AG04450 (cell line): ENCODE data around the gene PNRC2. TPM values are rescaled to one million over a fixed set of nuclear protein-coding genes. Genes with fewer than 3 reads are reported as not detected.
A peak's percentile ranks its signal among the peaks of the same experiment; 100 is the strongest.
"Not testable (repeated sequence)": the region's sequence is repeated elsewhere in the genome, so short reads cannot be mapped to it uniquely, and the experiment has no call there.

Experiments
- CTCF ChIA-PET: fragments of 300-600, 350-600 bp; formaldehyde crosslinking; extraction: SDS; loops from one replicate; lab custom pipeline; 2022; ENCODE audit warnings: antibody characterized with exemption, inconsistent platforms; lab: Charles Lee
- POLR2A ChIA-PET: fragments of 350-600 bp; formaldehyde crosslinking; extraction: SDS; loops from one replicate; lab custom pipeline; 2021; ENCODE audit warnings: antibody characterized with exemption, inconsistent platforms; lab: Yijun Ruan, JAX
- DNase-seq: peaks from one replicate; pipeline ENCODE4 v3.0.0-alpha.2; 2011; ENCODE audit warnings: low read depth, low spot score
- H3K27ac ChIP-seq: one replicate; pipeline ENCODE4 v1.5.1; 2012; ENCODE audit warnings: low read depth, low read length, control low read depth
- H3K27me3 ChIP-seq: one replicate; pipeline ENCODE4 v1.6.0; 2012; ENCODE audit warnings: low read length; ENCODE audit not compliant: control insufficient read depth, insufficient read depth
- H3K4me3 ChIP-seq: 2 replicates; pipeline ENCODE4 v1.5.1; 2011; ENCODE audit warnings: mild to moderate bottlenecking, low read depth, low read length, control low read depth
- H3K9me3 ChIP-seq: 2 replicates; pipeline ENCODE4 v1.5.1; 2012; ENCODE audit warnings: low read length; ENCODE audit not compliant: control insufficient read depth, insufficient read depth
- polyA plus RNA-seq: library from polyadenylated mRNA; depleted of rRNA; stranded (reverse); fragments of >200 nt; gene quantifications from 2 replicates; pipeline ENCODE4 v1.2.3, GENCODE V29; 2011
- TF ChIP-seq, protein P1 (sequence below): IDR thresholded peaks from 2 replicates; pipeline ENCODE4 v1.5.1; 2011; ENCODE audit warnings: low read depth, low read length, control low read depth, inconsistent platforms

PNRC2 gene
- polyA plus RNA-seq, 1 experiment = 96.0 TPM

- peaks cover 14% of the 10 kb centered on the region for H3K27me3 ChIP-seq
- H3K27ac ChIP-seq = no peak overlapping the region
- POLR2A ChIA-PET = no interaction called here
- DNase-seq = no peak
- CTCF ChIA-PET = no interaction called here
- no peaks in the 10 kb centered on the region for H3K9me3 ChIP-seq
- TF ChIP-seq, protein P1, sequence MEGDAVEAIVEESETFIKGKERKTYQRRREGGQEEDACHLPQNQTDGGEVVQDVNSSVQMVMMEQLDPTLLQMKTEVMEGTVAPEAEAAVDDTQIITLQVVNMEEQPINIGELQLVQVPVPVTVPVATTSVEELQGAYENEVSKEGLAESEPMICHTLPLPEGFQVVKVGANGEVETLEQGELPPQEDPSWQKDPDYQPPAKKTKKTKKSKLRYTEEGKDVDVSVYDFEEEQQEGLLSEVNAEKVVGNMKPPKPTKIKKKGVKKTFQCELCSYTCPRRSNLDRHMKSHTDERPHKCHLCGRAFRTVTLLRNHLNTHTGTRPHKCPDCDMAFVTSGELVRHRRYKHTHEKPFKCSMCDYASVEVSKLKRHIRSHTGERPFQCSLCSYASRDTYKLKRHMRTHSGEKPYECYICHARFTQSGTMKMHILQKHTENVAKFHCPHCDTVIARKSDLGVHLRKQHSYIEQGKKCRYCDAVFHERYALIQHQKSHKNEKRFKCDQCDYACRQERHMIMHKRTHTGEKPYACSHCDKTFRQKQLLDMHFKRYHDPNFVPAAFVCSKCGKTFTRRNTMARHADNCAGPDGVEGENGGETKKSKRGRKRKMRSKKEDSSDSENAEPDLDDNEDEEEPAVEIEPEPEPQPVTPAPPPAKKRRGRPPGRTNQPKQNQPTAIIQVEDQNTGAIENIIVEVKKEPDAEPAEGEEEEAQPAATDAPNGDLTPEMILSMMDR = no peak
- H3K4me3 ChIP-seq = no peak overlapping the region
Measured at GRCh38 chr1:23947366-23947765, 12.3 kb upstream of the PNRC2 start.

DNA sequence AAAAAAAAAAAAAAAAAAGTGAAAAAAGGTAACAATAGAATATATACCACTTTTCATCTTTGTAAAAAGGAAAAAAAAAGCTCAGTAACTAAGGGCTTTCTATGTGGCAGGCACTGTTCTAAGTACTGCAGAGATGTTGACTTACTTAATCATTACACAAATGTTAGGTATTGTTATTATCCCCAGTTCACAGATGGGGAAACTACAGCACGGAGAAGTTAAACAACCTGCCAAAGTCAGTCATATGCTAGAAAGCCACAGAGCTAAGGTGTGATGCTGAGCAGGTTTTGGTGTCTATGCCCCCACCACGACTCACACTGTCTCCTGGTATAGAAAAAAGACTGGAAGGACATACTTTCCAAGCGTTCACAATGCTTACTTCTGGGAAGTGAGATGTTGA is 6.6 kb upstream of the PNRC2 start:
- no peaks in the 10 kb centered on the region for H3K27me3 ChIP-seq
- H3K27ac ChIP-seq = no peak overlapping the region
- ChIA-PET POLR2A (interaction anchor here (0.6 kb wide), 1 partner anchor 54 kb away, joined by 8 read pairs; no protein-coding TSS in a partner anchor), CTCF (interaction anchor here (1.0 to 1.5 kb wide), 2 partner anchors 75 to 144 kb away, joined by 3 read pairs; no protein-coding TSS in a partner anchor)
- TF ChIP-seq, protein P1 = no peak
- no peak overlapping the region for H3K4me3 ChIP-seq
- no peak for DNase-seq
- no peaks in the 10 kb centered on the region for H3K9me3 ChIP-seq

DNA sequence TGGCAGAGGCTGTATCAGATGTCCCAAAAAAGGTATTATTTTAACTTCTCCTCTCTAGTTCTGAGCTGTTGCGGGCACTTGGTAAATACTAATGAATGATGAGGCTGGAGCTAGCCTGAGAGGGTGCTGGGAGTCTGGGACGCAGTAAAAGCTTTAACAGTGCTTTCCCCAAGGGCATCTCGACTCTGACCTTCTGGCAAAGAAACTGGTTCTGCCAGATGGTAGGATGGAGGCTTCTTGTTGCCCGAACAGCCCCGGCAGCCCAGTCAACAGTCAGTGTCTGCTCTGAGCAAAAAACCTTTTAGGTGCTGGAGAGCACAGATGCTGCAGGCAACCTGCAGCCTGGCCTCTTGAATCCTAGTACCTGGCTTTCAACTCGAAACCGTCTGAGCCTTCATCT is 2.5 kb upstream of the PNRC2 start:
- H3K27ac ChIP-seq = no peak overlapping the region
- TF ChIP-seq, protein P1 = no peak
- H3K4me3 ChIP-seq = no peak overlapping the region
- H3K9me3 ChIP-seq = no peaks in the 10 kb centered on the region; the same call in 1 of the 2 replicates
- ChIA-PET POLR2A (no interaction called here), CTCF (interaction anchor here (0.6 to 0.9 kb wide), 2 partner anchors 14 to 241 kb away, joined by 3 read pairs; no protein-coding TSS in a partner anchor)
- H3K27me3 ChIP-seq = no peaks in the 10 kb centered on the region
- DNase-seq = no peak

DNA sequence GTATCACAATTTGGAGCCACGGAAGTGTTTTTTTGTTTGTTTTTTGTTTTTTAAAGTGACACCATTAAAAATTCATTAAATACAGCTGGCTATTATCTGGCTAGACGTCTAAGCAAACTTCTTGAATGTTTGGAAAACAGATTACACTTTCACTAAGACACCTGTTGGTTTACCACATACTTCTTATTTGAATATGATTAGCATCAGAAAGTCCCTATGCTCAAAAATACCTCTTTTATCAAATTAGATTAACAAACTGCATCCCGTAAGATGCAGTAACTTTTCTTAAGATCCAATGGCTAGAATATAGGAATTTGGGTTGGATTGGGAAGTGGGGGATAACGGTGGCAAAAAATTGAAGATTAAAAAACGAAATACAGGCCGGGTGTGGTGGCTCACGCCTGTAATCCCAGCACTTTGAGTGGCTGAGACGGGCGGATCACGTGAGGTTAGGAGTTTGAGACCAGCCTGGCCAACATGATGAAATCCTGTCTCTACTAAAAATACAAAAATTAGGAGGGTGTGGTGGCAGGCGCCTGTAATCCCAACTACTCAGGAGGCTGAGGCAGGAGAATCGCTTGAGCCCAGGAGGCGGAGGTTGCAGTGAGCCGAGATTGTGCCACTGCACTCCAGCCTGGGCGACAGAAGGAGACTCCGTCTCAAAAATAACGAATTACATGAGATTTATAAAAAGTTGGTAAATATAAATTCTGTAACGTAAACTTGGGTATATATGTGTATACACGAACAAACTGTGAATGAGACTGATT is 1.4 kb upstream of the PNRC2 start:
- POLR2A ChIA-PET = interaction anchor here (0.6 to 2.6 kb wide), 5 partner anchors 8 to 183 kb away, joined by 3 to 12 read pairs (median 5); partner anchors contain the start of gene SRSF10
- CTCF ChIA-PET, H3K27me3 ChIP-seq, H3K9me3 ChIP-seq, DNase-seq: not testable (repeated sequence)
- Histone ChIP-seq H3K27ac (peak overlapping the region; percentile 92), H3K4me3 (peak overlapping the region; percentile 65)

DNA sequence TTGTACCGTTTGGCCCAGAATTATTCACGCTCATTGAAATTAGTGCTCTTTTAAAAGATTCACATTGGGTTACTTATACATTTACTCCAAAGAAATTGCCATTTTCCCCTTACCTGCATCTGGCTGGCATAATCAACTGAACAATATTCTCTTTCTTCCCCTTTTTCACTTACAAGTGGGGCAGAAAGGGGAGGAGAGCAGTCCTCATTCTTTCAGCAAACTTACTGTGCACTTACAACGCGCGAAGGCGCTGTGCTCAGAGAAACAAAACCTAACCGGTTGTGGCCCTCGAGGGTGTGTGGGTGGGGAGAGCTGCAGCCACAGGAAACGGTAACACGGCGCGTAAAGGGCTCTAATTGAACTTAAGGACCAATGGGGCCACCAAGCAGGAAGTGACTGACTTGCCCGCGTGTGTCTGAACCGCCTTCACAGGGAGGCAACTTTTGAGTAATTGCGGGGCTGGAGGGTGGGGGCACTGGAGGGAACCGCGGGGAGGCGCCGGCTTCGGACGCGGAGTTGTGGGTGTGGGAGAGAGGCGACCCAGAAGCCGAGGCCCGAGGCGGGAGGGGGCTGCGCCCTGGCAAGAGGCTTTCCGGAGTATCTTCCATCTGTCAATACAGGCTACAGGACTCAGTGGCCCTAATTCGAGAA is 693 bp upstream of the PNRC2 start:
- Histone ChIP-seq H3K4me3 (peak overlapping the region; percentile 65), H3K9me3 (no peaks in the 10 kb centered on the region; the same call in 1 of the 2 replicates), H3K27ac (peak overlapping the region; percentile 92), H3K27me3 (no peaks in the 10 kb centered on the region)
- DNase-seq = peak; percentile 69
- CTCF ChIA-PET = interaction anchor here (0.7 to 1.2 kb wide), 3 partner anchors 17 to 69 kb away, joined by 3 to 4 read pairs (median 3); no protein-coding TSS in a partner anchor
- TF ChIP-seq, protein P1 = peak; percentile 61
- POLR2A ChIA-PET = interaction anchor here (0.6 to 2.6 kb wide), 6 partner anchors 9 to 182 kb away, joined by 3 to 12 read pairs (median 4); partner anchors contain the start of genes HMGCL and SRSF10
